Measurements from ENCODE around the gene SFTA2. TPM values are rescaled to one million over a fixed set of nuclear protein-coding genes. Genes with fewer than 3 reads are reported as not detected.

The SFTA2 gene
- total and polyA plus RNA-seq, 2 experiments from 2014 or later: 8.8 TPM; not detected in 1

DNA sequence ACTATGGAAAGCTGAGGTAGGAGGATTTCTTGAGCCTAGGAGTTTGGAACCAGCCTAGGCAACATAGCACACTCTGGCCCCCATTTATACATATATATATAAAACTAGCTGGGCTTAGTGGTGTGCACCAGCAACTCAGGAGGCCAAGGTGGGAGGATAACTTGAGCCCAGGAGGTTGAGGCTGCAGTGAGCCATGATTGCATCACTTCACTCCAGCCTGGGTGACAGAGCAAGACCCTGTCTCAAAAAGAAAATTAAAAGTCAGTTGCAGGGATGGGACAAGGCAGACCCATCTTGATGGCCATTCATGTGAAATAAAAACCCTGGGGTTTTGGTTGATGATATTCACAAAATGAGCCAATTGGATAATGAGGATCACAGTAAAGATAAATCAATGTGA is 30.5 kb downstream of the SFTA2 start:
- Histone ChIP-seq H3K27me3 (no peaks in the 10 kb centered on the region), H3K9me3 (ENCODE audit: low read depth) (no peaks in the 10 kb centered on the region), H3K27ac (no peak overlapping the region), H3K79me2 (no peaks in the 10 kb centered on the region), H3K36me3 (replicated peaks; ENCODE audit: insufficient read depth, low read depth) (no peaks in the 10 kb centered on the region), H3K9me2 (replicated peaks; ENCODE audit: insufficient read depth) (no peaks in the 10 kb centered on the region), H2AFZ (no peak overlapping the region), H3K4me1 (ENCODE audit: insufficient read depth) (no peaks in the 10 kb centered on the region), H3K4me3 (no peak overlapping the region), H3K4me2 (no peak overlapping the region), H4K20me1 (ENCODE audit: insufficient read depth, poor library complexity, severe bottlenecking) (no peaks in the 10 kb centered on the region)
- TF ChIP-seq EZH2 (IDR thresholded peaks at IDR 0.05; ENCODE audit: borderline replicate concordance): no peak
- TF ChIP-seq EZH2phosphoT487 (IDR thresholded peaks at IDR 0.05; ENCODE audit: low read depth, severe bottlenecking, unreplicated experiment): no peak
- TF ChIP-seq, protein P1, sequence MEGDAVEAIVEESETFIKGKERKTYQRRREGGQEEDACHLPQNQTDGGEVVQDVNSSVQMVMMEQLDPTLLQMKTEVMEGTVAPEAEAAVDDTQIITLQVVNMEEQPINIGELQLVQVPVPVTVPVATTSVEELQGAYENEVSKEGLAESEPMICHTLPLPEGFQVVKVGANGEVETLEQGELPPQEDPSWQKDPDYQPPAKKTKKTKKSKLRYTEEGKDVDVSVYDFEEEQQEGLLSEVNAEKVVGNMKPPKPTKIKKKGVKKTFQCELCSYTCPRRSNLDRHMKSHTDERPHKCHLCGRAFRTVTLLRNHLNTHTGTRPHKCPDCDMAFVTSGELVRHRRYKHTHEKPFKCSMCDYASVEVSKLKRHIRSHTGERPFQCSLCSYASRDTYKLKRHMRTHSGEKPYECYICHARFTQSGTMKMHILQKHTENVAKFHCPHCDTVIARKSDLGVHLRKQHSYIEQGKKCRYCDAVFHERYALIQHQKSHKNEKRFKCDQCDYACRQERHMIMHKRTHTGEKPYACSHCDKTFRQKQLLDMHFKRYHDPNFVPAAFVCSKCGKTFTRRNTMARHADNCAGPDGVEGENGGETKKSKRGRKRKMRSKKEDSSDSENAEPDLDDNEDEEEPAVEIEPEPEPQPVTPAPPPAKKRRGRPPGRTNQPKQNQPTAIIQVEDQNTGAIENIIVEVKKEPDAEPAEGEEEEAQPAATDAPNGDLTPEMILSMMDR (IDR thresholded peaks at IDR 0.05; ENCODE audit: poor library complexity): no peak
- DNase-seq (ENCODE audit: low spot score): no peak

DNA sequence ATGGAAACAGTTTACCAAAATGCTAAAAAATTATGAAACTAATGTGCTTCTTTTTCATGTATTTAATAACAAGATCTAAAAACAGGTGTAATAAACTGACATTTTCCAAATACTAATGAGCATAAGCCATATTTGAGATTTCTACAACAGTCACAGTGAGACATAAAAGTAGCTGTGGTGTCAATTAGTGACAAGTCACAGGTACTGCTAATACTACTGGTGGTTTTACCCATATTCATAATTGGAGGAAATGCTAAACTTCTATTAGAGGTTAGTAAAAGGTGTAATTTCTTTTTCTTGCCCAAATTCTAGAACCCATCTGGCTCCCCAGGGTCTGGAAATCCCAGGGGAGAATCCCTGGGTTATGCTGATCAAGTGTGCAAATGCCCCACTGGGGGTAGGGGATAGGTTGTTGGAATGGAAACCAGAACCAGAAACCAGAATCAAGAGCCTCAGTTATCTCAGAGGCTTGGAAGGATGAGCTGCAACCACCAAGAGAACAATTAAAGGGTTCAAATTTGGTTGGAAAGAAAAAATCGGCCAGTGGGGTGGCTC is 31.0 kb downstream of the SFTA2 start:
- H2AFZ ChIP-seq: no peak overlapping the region
- H3K4me2 ChIP-seq: no peak overlapping the region
- TF ChIP-seq, protein P1 (IDR thresholded peaks at IDR 0.05; ENCODE audit: poor library complexity): no peak
- TF ChIP-seq EZH2phosphoT487 (IDR thresholded peaks at IDR 0.05; ENCODE audit: low read depth, severe bottlenecking, unreplicated experiment): no peak
- TF ChIP-seq EZH2 (IDR thresholded peaks at IDR 0.05; ENCODE audit: borderline replicate concordance): no peak
- no peak overlapping the region for H3K27ac ChIP-seq
- DNase-seq (ENCODE audit: low spot score): no peak
- WGBS (ENCODE audit: low lambda C conversion rate, missing lambda C conversion rate): 95% methylated on average over 1 of the region's 1 CpG
- no peaks in the 10 kb centered on the region for H4K20me1 ChIP-seq (ENCODE audit: insufficient read depth, poor library complexity, severe bottlenecking)
- no peaks in the 10 kb centered on the region for H3K27me3 ChIP-seq
- H3K9me2 ChIP-seq (replicated peaks; ENCODE audit: insufficient read depth): no peaks in the 10 kb centered on the region
- no peaks in the 10 kb centered on the region for H3K79me2 ChIP-seq
- no peaks in the 10 kb centered on the region for H3K4me1 ChIP-seq (ENCODE audit: insufficient read depth)
- H3K9me3 ChIP-seq (ENCODE audit: low read depth): no peaks in the 10 kb centered on the region
- no peaks in the 10 kb centered on the region for H3K36me3 ChIP-seq (replicated peaks; ENCODE audit: insufficient read depth, low read depth)
- no peak overlapping the region for H3K4me3 ChIP-seq

- Histone ChIP-seq H3K9me2 (replicated peaks; ENCODE audit: insufficient read depth) (no peaks in the 10 kb centered on the region), H3K27ac (no peak overlapping the region), H3K4me3 (no peak overlapping the region), H3K9me3 (ENCODE audit: low read depth) (no peaks in the 10 kb centered on the region), H3K27me3 (no peaks in the 10 kb centered on the region), H3K79me2 (no peaks in the 10 kb centered on the region), H3K4me2 (no peak overlapping the region), H3K4me1 (ENCODE audit: insufficient read depth) (no peaks in the 10 kb centered on the region), H4K20me1 (ENCODE audit: insufficient read depth, poor library complexity, severe bottlenecking) (no peaks in the 10 kb centered on the region), H2AFZ (no peak overlapping the region), H3K36me3 (replicated peaks; ENCODE audit: insufficient read depth, low read depth) (no peaks in the 10 kb centered on the region)
- WGBS (ENCODE audit: low lambda C conversion rate, missing lambda C conversion rate): 97% methylated on average over 22 of the region's 23 CpGs
- TF ChIP-seq EZH2 (IDR thresholded peaks at IDR 0.05; ENCODE audit: borderline replicate concordance) (no peak), EZH2phosphoT487 (IDR thresholded peaks at IDR 0.05; ENCODE audit: low read depth, severe bottlenecking, unreplicated experiment) (no peak)
- TF ChIP-seq, protein P1 (IDR thresholded peaks at IDR 0.05; ENCODE audit: poor library complexity): no peak
- DNase-seq (ENCODE audit: low spot score): no peak
Observed at GRCh38 chr6:30898750-30899360, 33.1 kb downstream of the SFTA2 start.
